ENCODE data around the gene BHLHA15.

Gene BHLHA15

DNA sequence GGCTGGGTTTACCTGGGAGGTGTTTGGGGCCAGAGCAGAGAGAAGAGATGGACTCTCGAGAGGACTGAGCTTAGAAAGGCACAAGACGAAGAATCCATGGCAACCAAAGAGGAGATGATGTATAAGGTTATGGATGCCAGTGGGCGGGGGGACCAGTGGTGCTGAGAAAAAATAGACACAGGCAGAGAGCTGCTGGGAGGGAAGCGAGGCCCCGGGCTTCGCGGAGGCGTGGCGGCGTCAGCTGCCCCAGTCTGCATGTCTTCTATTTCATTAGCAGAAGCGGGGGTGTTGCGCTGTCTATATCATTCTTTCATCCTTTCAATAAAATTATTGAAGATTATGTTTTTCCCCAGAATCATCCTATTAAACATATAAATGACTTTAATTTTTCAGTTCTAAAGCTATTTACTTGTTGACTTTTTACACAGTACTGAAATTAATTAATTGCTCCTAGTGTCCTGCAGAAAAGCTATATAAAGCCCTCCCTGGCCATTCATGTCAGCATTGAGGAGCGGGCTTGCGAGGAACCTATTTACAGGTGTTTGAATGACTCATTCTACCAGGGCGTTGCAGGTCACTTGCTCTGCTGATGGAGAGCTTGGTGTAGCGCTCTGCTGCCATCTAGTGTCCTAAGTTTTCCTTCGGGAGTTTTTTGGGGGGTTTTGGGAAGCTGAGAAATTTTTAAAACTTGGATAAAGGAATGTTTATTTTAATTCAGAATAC, 42.9 kb upstream of the BHLHA15 start:
- TF ChIP-seq, protein P1, sequence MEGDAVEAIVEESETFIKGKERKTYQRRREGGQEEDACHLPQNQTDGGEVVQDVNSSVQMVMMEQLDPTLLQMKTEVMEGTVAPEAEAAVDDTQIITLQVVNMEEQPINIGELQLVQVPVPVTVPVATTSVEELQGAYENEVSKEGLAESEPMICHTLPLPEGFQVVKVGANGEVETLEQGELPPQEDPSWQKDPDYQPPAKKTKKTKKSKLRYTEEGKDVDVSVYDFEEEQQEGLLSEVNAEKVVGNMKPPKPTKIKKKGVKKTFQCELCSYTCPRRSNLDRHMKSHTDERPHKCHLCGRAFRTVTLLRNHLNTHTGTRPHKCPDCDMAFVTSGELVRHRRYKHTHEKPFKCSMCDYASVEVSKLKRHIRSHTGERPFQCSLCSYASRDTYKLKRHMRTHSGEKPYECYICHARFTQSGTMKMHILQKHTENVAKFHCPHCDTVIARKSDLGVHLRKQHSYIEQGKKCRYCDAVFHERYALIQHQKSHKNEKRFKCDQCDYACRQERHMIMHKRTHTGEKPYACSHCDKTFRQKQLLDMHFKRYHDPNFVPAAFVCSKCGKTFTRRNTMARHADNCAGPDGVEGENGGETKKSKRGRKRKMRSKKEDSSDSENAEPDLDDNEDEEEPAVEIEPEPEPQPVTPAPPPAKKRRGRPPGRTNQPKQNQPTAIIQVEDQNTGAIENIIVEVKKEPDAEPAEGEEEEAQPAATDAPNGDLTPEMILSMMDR (IDR thresholded peaks at IDR 0.05), result peak; percentile 98
- TF ChIP-seq ZFX (IDR thresholded peaks at IDR 0.05; ENCODE audit: borderline replicate concordance), result no peak
- H3K27ac ChIP-seq, result no peak overlapping the region

DNA sequence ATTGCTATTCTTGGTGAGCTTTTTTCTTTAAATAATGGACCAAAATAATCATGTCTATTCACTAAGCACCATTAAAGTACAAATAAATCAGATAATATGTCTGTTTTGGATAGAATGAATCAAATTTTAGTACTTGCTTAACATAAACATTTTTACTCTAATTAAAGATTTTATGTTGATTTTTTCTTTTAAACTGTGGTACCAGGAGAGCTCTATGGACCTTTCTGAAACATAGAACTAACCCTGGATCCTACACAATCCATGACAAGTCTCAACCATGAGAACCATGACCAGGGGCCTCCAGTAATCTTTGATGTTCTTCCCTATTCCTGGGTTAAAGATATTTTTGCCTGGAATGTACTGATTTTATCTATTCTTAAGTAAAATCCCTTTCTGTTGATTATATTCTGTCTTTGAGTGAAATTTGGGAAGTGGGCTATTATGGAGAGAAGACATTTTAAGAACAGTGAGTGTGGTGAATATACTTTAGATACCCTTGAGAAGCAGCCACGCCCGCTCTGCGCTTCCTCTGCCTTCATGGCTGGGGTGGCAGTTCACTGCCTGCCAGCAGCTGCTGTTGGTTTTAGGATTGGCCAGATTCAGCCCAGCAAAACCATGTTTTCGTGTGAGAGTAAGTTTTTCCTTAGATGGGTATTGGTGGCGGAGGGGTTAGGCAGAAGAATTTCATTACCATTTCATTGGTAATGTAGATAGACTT, 42.2 kb upstream of the BHLHA15 start:
- H3K27ac ChIP-seq, result no peak overlapping the region
- TF ChIP-seq, protein P1 (IDR thresholded peaks at IDR 0.05), result peak; percentile 56
- no peak for TF ChIP-seq ZFX (IDR thresholded peaks at IDR 0.05; ENCODE audit: borderline replicate concordance)

DNA sequence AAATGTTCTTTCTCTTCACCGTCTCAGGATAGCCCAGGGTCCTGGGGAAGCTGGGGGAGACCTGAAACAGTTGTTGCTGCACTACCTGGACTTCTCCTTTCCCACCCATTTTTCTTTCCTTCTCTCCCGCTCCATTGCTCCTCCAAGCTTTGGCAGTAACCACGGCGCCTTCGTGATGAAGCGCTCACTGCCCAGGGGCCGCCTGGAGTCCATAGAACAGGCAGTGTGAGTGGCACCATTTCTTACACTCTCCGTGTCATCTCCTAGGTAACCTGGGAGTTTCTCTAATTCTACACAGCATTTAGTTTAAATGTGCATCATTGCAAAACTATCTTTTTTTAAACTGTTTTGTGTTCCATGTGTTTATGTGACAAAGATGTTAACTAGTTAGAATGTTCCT, 40.3 kb upstream of the BHLHA15 start:
- TF ChIP-seq ZFX (IDR thresholded peaks at IDR 0.05; ENCODE audit: borderline replicate concordance), result no peak
- TF ChIP-seq, protein P1 (IDR thresholded peaks at IDR 0.05), result no peak
- H3K27ac ChIP-seq, result no peak overlapping the region

DNA sequence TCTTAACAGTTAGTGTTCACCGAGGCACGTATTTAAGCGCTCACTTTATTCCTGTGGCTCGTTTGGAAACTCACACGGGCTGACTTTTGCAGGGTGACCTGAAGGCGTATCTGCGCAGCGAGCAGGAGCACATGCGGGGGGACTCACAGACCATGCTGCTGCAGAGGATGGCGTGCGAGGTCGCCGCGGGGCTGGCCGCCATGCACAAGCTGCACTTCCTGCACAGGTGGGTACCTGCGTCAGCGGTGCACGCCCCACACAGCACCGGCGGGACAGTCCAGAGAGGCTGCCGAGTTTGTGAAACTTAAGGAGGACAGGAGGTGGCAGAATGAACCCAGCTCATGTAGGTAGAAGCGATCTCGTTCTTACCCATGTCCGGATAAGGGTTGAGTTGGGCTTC, 39.8 kb upstream of the BHLHA15 start:
- no peak overlapping the region for H3K27ac ChIP-seq
- no peak for TF ChIP-seq ZFX (IDR thresholded peaks at IDR 0.05; ENCODE audit: borderline replicate concordance)
- TF ChIP-seq, protein P1 (IDR thresholded peaks at IDR 0.05), result no peak

DNA sequence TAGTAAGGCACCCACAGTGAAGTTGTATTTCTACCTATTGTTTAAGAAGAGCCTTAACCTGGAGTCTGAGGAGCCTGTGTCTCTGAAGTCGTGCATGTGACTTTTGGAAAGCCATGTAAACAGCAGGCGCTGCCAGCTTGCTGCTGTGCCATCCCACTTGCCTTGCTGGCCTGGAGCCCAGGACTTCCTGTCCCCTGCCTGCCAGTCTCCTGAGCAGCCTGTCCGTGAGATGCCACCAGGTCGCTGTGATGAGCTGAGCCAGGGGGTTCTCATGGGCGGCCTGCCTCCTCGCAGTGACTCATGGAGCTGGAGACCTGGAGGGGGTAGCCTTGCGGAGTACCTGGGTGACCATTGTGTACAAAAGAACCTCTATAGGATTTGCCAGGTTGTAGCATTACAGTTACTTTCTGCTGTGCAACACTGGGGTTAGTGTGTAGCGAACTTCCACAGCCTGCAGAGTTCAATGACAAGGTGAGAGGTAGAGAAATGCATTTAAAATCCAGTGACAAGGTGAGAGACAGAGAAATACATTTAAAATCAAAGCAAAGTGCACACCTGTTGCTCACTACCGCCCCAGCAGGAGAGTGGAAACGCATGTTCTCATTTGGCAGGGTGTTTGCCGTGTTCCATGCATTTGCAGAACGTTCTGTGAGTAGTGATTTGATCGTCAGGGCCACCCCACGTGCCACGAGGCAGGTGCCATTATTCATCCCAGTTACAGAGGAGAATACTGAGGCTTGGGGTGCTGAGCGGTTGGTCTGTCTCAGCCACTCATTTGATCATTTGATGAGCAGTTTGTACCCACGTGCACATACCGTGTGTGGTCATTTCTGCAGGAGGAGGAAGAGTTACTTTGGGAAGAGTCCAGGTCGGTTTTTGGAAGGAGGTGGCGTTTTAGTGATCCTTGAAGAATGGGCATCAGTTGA, 36.6 kb upstream of the BHLHA15 start:
- no peak for TF ChIP-seq ZFX (IDR thresholded peaks at IDR 0.05; ENCODE audit: borderline replicate concordance)
- TF ChIP-seq, protein P1 (IDR thresholded peaks at IDR 0.05), result peak; percentile 9; the same call in 1 of the 2 replicates
- H3K27ac ChIP-seq, result no peak overlapping the region

DNA sequence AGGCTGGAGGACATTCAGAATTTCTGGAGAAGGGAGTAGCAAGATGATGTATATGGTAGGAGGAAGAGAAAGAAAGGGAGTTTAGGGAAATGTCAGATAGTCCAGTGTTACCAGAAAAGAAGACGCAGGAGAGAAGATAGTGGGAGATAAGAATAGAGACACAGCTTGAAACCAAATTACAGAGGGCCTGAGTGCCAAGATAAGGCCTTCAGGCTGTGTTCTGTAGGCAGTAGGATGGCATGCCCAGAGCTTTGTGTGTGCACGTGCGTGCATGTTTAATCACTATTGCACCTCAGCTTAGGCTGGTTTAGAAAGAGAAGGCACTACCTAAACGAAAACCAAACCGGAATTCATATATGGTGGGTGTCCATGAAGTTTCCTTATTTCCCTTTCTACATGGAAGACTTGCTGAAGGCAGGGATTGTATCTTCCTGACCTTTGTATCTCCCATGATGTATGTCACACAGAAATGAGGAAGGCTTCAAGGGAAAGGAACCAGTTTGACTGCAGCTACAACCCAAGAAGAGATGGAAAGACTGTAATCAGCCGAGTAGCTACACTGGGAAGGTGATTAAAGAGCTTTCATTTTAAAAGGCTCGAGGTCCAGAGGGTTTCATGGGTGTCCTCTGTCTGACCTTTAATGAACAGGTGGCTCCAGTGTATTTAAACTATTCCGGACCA, 35.8 kb upstream of the BHLHA15 start:
- TF ChIP-seq, protein P1 (IDR thresholded peaks at IDR 0.05), result no peak
- no peak for TF ChIP-seq ZFX (IDR thresholded peaks at IDR 0.05; ENCODE audit: borderline replicate concordance)
- H3K27ac ChIP-seq, result no peak overlapping the region

Measured in 22Rv1 (cell line).